OCI-LY3 (cell line): ENCODE data around the gene ADTRP.

Source experiments
- H2AFZ ChIP-seq: fragments of 200-600, 300-600 bp; shearing (Covaris generic); 2 replicates; pipeline ENCODE4 v1.6.0; 2014; ENCODE audit warnings: antibody characterized with exemption, low read depth, low read length
- H3K27ac ChIP-seq: fragments of 200-600, 300-600 bp; sonication (generic); 2 replicates; pipeline ENCODE4 v1.5.1; 2014; ENCODE audit warnings: mild to moderate bottlenecking, low read length, moderate library complexity, mixed read lengths
- H3K27me3 ChIP-seq: fragments of 200-600, 300-600 bp; sonication (generic); 2 replicates; pipeline ENCODE4 v1.6.1; 2014; ENCODE audit warnings: low read depth, low read length, mixed read lengths
- H3K36me3 ChIP-seq: fragments of 200-600, 300-600 bp; sonication (generic); replicated peaks from 2 replicates; pipeline ENCODE3; 2014; ENCODE audit warnings: low read depth, low read length, mixed read lengths
- H3K4me1 ChIP-seq: fragments of 300-600, 200-600 bp; sonication (generic); 2 replicates; pipeline ENCODE4 v1.6.1; 2014; ENCODE audit warnings: low read length, mixed read lengths
- H3K4me2 ChIP-seq: fragments of 200-600, 300-600 bp; sonication (generic); 2 replicates; pipeline ENCODE4 v1.6.1; 2014; ENCODE audit warnings: low read length, mixed read lengths
- H3K4me3 ChIP-seq: fragments of 300-600, 200-600 bp; sonication (generic); 2 replicates; pipeline ENCODE4 v1.5.1; 2014; ENCODE audit warnings: antibody characterized with exemption, mild to moderate bottlenecking, low read length, moderate library complexity
- H3K79me2 ChIP-seq: fragments of 300-600, 200-600 bp; shearing (Covaris generic); 2 replicates; pipeline ENCODE4 v1.6.1; 2014; ENCODE audit warnings: mild to moderate bottlenecking, low read length, mixed read lengths
- H3K9ac ChIP-seq: fragments of 300-600, 200-600 bp; shearing (Covaris generic); 2 replicates; pipeline ENCODE4 v1.6.0; 2014; ENCODE audit warnings: mild to moderate bottlenecking, low read length, moderate library complexity
- H3K9me3 ChIP-seq: fragments of 200-600, 300-600 bp; shearing (Covaris generic); 2 replicates; pipeline ENCODE4 v1.6.1; 2014; ENCODE audit warnings: low read length, mixed read lengths; ENCODE audit not compliant: insufficient read depth
- H4K20me1 ChIP-seq: fragments of 200-600, 300-600 bp; sonication (generic); 2 replicates; pipeline ENCODE4 v1.6.1; 2016; ENCODE audit warnings: low read length, mixed read lengths; ENCODE audit not compliant: insufficient read depth
- CTCF ChIP-seq: fragments of 200-600, 300-600 bp; sonication (generic); IDR thresholded peaks from 2 replicates; pipeline ENCODE4 v1.5.1; 2014; ENCODE audit warnings: antibody characterized with exemption, low read length, low read depth
- EZH2phosphoT487 ChIP-seq: fragments of 200-600 bp; shearing (Covaris generic); IDR thresholded peaks from 2 replicates; pipeline ENCODE4 v1.6.1; 2018; ENCODE audit warnings: antibody characterized with exemption, mixed run types, low read depth

Gene ADTRP

GRCh38 chr6:11672669-11673068 lies 105.9 kb downstream of the ADTRP start:
- Histone ChIP-seq H3K27me3 (no peaks in the 10 kb centered on the region), H3K4me3 (no peak overlapping the region), H3K36me3 (no peaks in the 10 kb centered on the region), H2AFZ (no peak overlapping the region), H3K9ac (no peak overlapping the region), H4K20me1 (no peaks in the 10 kb centered on the region), H3K4me2 (no peak overlapping the region), H3K9me3 (no peaks in the 10 kb centered on the region), H3K79me2 (no peaks in the 10 kb centered on the region), H3K4me1 (no peaks in the 10 kb centered on the region), H3K27ac (no peak overlapping the region)
- no peak for TF ChIP-seq EZH2phosphoT487
- no peak for TF ChIP-seq CTCF

GRCh38 chr6:11672256-11672655 lies 106.3 kb downstream of the ADTRP start:
- H3K4me1 ChIP-seq = no peaks in the 10 kb centered on the region
- H3K27me3 ChIP-seq = no peaks in the 10 kb centered on the region
- no peak overlapping the region for H3K4me2 ChIP-seq
- no peak overlapping the region for H3K27ac ChIP-seq
- no peaks in the 10 kb centered on the region for H3K9me3 ChIP-seq
- no peak overlapping the region for H3K4me3 ChIP-seq
- H3K79me2 ChIP-seq = no peaks in the 10 kb centered on the region
- no peak for TF ChIP-seq CTCF
- no peak for TF ChIP-seq EZH2phosphoT487
- no peaks in the 10 kb centered on the region for H3K36me3 ChIP-seq
- H4K20me1 ChIP-seq = no peaks in the 10 kb centered on the region
- H2AFZ ChIP-seq = no peak overlapping the region
- no peak overlapping the region for H3K9ac ChIP-seq

DNA sequence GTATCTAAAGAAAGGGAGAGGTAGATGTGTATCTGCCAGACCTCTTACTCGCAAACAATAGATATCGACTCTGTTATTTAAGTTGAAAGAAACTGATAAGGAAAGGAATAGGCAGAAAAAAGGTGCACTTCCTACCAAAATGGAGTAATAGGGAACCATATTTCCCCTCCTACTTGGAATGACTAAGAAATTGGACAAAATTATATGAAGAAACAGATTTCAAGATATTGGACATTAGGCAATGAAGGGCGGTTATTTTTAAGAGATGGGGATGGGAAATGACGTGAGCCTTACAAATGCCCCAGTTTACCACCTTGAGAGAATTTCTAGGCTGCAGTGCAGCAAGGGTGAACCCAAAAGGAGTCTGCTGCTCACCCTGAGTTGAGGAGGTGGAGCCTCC lies 108.9 kb downstream of the ADTRP start:
- Histone ChIP-seq H3K27me3 (no peaks in the 10 kb centered on the region), H3K9me3 (no peaks in the 10 kb centered on the region), H4K20me1 (no peaks in the 10 kb centered on the region), H2AFZ (no peak overlapping the region), H3K4me2 (no peak overlapping the region), H3K79me2 (no peaks in the 10 kb centered on the region), H3K36me3 (no peaks in the 10 kb centered on the region), H3K4me1 (no peaks in the 10 kb centered on the region), H3K27ac (no peak overlapping the region), H3K4me3 (no peak overlapping the region), H3K9ac (no peak overlapping the region)
- TF ChIP-seq CTCF = no peak
- no peak for TF ChIP-seq EZH2phosphoT487

GRCh38 chr6:11668455-11668854 lies 110.1 kb downstream of the ADTRP start:
- Histone ChIP-seq H3K27me3 (no peaks in the 10 kb centered on the region), H3K9me3 (no peaks in the 10 kb centered on the region), H3K27ac (no peak overlapping the region), H3K9ac (no peak overlapping the region), H3K4me2 (no peak overlapping the region), H3K36me3 (no peaks in the 10 kb centered on the region), H2AFZ (no peak overlapping the region), H4K20me1 (no peaks in the 10 kb centered on the region), H3K4me3 (no peak overlapping the region), H3K79me2 (no peaks in the 10 kb centered on the region), H3K4me1 (no peaks in the 10 kb centered on the region)
- no peak for TF ChIP-seq EZH2phosphoT487
- no peak for TF ChIP-seq CTCF
